Fibroblast of gingiva (primary cell): ENCODE results near the gene BAIAP2.

ENCODE experiments used
- DNase-seq: peaks from one replicate; pipeline ENCODE4 v3.0.0-alpha.2; 2011; ENCODE audit warnings: low read depth

BAIAP2 gene

DNA sequence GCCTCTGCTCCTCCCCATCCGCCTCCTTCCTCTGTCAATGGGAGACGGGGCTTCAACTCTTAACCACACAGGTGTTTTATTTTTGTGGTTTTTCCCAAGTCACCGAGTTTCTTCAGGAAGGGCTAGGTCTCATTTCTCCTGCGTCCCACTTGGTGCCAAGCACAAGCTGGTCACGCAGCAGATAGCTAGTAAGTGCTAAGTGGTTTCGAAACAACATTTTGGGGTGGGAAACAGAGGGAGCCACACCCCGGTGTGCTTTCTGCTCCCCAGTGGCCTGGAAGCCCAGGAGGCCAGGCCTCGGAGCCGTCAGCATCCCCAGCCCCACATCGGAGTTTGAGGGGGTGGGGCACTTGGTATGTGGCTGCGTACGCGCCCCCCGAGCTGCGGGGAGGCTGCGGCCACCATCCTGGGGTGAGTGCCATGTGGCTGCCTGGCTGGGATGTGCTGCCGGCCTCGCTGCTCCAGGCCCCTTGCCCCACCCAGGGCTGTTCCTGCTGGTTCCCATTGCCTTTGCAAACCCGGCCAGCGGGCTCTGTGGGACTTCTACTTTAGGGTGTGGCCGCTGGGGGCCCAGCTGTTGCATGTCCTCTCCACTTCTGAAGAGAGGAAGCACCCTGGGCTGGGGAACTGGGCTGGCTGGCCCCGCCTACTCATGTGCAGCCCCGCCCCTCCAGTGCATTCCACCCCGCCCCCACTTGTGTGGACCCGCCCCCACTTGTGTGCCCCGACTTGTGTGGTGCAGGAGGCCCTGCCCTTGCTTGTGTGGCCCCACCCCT is 55.6 kb downstream of the BAIAP2 start:
- DNase-seq = peak; percentile 18

DNA sequence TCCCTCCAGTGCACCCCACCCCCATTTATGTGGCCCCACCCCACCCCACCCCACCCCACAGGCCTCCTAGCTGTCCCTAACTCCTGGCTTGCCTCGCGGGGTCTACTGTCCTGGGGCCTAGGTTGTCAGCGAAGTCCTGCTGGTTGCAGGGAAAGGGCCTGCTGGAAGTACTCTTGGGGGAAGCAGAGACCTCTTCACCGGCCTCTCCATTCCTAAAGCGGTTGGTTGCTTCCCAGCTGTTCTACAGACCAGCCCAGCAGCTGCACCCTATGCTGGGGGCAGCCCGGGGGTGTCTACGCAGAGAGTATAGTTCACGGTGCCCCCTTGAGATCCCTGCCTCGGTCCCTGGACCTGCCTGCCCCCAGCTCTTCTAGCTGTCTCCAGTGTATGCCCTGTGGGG is 56.2 kb downstream of the BAIAP2 start:
- DNase-seq = no peak

DNA sequence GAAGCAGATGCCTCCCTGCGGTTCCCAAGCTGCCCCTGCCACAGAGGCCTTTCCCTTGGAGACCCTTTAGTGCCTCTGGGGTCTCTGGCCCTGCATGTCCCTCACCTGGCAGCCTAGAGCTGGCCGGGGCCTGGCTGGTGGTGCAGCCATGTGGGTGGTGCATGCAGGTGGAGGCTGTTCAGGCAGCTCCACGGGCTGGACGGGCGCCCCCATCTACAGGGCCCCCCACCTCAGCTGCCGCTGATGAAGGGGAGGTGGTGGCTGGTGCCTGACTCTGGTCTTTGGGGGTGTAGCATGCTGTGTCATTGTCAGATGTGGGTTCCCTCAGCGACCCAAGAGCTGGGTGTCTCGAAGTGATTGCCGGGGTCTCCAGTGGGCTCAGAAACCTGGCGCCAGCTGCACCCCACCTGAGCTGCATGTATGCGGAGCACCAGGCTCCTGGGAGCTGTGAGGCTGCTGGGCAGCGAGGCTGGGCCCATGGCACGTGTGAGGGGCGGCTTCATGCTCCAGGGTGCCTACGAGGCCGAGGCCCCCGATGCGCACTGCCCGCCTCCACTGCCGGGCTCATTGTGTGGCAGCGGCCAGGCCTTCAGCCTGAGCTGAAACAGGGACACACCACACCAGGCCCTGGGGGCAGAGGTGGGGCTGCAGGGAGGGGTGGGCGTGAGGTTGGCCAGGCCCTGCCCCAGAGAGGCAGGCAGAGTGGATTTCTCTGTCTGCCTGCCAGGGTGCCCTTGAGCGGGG is 57.0 kb downstream of the BAIAP2 start:
- no peak for DNase-seq

DNA sequence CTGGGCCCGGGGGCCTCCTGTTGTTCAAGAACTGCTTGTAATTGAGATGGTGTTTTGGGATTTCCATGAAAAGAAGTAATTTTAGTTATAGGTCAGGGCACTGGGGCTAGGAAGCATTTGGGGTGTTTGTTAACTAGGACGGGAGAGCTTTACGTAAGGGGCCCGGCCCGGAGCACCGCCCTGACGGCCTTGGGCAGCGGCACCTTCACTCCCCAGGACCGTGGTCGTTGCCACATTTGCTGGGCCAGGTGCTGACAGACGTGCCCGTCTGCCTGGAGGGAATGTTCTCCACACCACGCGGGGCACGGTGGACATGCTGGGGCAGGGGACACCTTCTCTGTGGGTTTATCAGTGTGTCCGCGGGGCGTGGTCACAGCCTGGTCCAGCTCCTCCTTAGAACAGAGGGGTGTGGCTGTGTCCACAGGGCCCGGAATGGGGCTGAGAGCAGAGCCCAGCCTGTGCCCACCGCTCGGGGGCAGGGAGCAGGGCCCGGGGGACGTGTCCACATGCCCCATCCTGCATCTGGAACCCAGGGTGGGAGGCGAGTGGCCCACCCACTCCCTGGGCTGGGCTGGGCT is 57.7 kb downstream of the BAIAP2 start:
- DNase-seq = no peak

DNA sequence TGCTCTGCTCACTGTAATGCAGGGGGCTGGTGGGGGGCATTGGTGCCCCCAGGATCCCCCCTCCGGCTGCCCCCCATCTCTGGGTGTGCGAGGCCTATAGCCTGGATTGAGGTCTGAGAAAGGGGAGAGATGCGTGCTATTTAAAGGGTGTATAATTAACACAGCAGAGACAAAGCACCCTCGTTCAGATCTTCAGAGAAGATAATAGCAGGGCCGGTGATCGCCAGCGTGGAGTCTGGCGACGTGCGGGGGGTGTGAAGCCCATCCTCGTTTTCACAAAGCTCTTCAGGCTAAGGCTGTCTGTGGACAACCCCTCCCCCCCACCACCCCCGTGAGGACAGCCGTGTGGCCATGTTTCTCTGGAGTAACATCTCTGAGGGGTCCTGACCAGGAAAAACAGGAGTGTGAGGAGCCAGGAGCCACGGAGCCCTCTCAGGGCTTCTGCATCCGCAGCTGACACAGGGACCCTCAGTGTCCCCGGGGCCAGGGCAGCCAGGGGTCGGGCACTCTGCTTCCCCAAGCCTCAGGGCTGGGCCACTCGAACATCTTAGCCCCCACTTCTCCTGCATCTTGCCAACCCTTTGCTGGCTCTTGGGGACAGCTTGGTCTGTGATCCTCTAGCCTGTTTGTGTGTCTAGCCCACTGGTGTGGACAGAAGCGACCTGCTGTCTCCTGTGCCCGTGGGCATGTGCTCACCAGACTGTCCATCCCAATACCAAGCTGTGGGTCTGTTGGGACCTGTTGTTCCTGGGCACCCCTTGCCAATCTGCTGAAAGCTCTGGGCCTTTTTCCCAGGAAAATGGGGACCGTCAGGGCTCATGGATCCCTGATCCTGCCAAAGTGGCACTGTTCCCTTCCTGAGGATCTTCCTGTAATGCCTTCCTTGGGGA is 58.9 kb downstream of the BAIAP2 start:
- no peak for DNase-seq

DNA sequence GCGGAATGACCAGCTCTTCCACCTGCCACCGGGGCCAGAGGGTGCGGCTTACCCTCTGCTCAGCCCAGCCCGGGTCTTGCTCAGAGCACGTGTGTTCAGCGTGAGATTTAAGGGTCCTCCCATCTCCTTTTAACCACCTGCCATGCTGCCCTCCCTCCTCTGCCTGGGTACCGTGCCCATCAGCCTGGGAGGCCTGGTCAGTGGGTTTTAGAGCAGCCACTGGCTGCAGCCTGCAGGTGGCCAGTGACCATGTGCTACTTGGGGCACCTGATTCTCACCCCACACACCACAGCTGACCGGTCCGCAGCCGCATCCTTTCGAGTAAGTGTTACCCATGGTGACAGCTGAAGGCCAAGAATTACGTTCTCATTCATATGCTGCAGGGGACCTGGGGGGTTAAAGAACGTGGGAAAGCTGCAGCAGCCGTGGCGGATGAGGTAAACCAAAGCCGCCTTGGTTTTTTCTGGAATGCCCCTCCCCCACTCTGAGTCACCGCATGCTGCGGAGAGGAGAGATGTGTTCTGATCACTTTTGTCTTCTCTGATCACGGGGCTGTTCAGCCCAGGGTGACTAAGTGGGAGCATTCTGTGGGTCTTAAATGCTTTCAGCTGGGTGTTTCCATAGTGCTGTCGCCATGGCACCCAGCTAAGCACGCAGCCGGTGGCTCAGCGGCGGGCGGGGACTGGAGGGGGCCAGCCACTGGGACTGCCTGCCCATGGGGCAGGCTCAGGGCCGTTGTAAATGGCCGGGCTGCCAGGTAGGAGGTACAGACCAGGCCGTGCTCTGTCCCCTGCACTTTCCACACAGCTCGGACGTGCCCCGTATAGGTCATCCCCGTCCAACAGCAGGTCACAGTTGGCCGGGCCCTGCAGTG is 59.8 kb downstream of the BAIAP2 start:
- peak; percentile 98 for DNase-seq

DNA sequence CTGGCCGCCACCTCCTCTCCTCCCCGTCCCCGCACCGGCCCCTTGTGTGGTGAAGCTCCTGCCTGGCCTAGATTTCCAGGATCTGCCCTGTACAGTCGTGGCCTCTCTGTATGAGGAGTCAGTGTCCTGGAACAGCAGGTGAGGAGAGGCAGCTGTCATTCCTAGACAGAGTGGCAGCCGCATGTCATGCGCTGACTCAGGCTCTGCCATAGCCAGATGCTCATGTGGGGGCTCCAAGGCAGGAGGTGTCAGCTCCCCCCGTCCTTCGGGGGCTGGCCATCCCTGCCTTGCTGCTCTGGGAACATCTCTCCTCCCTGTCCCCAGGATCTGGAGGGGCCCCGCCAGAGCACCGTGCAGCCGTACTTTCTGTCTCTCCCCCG is 60.4 kb downstream of the BAIAP2 start:
- DNase-seq = no peak

DNA sequence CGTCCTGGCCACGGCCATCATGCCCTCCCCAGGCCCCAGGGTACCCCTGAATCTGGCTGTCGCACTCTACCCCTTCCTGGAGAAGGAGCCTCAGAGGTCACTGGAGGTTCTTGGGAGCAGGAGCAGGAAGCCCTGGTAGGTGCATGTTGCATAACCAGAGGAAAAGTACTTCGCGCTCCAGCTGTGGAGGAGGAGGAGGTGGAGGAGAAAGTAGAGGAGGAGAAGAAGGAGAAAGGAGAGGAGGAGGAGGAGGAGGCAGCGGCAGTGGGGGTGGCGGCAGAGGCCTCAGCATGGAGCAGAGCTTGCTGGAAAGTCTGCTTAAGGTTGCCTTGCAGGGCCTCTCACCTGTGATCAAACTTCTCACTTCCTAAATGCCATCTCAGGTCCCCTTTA is 61.8 kb downstream of the BAIAP2 start:
- DNase-seq = no peak

DNA sequence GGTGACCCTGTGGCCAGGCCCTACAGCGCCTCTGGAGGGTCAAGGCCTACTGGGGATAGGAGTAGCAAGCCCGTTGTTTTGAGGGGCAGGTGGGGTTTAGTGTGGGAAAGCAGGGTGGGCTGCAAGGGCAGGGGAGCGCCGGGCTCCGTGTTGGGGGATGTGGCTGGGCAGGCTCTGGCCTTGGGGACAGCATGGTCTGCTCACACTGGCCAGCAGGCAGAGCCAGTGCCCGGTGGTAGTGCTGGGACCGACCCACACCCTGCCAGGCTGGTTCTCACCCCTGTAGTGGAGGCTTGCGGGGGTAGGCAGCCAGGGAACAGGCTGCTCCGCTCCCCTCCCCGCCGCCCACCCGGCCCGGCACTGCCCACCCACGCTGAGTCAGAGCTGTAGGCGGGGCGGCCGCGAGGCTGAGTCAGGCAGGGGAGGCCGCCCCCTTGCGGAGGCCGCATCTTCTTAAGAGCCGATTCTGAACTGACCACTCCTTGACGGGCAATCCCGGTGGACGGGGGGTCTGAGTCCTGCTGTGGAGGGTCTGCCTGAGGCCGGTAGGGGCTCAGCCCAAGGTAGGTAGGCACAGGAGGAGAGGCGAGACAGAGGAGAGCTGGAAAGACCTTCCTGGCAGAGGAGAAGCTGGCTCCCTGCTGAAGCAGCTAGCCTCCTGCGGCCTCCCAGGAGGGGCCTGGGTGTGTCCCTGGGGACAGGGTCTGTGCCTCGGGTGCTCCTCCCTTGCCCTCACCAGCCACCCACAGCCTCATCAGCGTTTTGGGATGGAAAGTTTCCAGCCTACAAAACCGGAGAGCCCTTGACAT is 62.4 kb downstream of the BAIAP2 start:
- DNase-seq = peak; percentile 72

DNA sequence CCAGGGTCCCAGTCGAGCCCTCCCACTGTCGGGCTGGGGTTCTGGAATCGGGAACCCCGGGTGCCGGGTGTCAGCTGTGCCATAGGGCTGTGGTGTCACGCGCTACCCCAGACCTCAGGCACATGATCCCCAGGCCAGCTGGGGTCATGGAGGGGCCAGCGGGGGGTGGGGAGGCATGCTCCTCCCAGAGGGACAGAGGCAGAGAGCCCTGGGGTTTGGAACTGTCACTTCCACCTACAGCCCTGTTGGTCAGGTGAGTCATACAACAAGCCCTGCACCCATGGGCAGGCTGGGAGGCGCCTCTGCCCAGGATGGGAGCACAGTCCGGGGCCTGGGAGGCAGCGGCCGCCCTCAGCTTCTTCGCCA is 63.0 kb downstream of the BAIAP2 start:
- DNase-seq = no peak

DNA sequence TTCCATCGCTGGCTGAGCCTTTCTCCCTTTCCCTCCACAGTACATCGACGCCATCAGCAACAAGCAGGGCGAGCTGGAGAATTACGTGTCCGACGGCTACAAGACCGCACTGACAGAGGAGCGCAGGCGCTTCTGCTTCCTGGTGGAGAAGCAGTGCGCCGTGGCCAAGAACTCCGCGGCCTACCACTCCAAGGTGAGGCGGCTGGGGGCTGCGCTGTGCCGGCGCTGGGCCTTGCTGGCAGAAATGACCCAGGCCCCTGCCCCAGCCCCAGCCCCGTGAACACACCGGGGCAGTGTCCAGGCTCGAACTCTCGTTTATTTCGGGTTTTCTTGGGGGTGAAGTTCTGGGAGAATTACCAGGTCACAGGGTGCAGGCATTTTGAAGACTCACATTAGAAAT is 64.9 kb downstream of the BAIAP2 start:
- DNase-seq = no peak

DNA sequence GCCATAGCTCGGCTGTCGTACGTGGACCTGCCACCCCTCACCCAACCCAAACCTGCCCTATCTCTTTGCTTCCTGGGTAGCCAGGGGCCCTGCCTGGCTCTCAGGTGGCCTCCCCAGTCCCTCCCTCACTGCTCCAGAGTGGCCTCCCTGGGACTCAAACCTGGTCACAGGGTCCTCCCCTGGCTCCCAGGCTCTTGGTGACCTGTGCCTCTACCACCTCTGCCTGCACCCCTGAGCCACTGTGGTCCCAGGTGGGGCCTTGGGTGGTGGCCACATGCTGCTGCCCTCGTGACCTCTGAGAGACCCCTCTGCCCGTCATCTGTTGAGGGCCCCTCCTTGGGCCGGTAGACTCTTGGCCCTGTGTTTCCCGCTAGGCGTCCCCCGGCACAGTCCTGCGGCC is 65.7 kb downstream of the BAIAP2 start:
- DNase-seq = no peak

DNA sequence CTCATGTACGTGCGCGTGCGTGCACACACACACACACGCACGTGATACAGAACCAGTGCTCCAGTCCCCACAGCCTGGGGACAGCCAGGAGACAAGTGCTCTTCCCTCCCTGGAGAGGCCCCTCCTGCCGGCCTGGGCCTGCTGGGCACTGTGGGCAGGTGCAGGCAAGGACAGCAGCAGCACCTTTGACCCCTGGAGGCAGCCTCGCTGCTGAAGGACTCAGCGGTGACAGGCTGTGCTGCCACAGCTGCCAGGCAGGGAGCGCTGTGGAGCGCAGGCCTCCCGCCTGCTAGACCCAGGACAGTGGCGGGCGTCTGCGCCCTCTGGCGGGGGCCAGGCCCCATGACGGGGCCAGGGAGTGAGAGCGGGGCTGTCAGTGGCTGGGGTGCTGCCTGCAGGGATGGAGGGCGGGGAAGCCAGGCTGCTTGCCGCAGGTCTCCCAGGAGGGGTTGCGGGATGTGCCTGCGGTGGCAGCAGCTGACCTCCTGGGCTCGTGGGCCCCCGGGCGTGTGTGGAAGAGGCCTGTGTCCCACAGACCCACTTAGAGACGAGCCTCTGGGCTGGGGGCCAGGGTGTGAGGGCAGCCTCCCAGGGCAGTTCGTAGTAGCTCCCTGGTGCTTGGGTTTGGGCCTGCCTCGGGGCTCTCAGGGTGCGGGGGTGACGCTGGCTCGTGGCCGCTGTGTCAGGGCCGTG is 66.8 kb downstream of the BAIAP2 start:
- peak; percentile 60 for DNase-seq

DNA sequence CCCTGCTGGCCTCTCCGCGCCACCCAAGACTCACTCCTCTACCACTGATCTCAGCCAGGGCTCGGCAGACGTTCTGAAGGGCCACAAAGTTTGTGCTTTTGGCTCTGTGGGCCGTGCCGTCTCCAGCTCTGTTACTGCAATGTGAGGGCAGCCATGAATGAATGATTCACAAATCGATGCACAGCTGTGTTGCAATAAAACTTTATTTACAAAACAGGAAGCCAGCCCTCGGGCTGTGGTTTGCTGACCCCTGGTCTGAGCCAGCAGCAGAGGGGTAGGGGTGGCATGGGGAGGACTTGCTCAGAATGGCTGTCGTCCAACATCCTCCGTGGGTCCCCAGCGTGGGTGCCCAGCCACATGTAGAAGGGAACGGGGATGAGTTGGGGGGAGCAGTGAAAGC is 67.4 kb downstream of the BAIAP2 start:
- DNase-seq = no peak

DNA sequence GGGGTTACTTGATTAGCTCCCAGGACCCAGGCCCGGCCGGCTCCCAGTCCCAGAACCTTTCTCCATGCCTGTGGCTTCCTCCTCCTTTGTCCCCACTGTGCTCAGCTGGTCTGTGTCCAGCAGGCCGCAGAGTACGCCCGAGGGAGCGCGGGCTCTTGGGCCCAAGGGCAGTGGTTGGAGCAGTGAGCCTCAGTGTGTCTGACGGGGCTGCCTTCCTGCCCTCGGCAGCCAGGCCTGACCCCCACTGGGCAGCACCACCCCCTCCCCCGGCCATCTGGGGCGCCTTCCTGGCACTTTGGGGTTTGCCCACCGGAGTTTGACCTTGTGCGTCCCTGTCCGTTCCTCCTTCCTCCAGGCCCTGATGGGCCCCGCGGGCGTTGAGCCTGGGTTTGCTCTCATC is 67.9 kb downstream of the BAIAP2 start:
- DNase-seq = no peak

DNA sequence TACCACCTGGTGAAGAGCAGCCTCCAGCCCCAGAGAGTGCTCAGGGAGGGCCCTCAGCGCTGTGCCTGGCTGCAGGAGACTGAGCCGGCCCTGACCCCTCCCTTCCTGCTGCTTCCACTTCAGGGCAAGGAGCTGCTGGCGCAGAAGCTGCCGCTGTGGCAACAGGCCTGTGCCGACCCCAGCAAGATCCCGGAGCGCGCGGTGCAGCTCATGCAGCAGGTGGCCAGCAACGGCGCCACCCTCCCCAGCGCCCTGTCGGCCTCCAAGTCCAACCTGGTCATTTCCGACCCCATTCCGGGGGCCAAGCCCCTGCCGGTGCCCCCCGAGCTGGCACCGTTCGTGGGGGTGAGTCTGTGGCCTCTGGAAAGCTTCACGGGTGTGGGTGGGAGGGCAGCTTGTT is 68.4 kb downstream of the BAIAP2 start:
- no peak for DNase-seq

DNA sequence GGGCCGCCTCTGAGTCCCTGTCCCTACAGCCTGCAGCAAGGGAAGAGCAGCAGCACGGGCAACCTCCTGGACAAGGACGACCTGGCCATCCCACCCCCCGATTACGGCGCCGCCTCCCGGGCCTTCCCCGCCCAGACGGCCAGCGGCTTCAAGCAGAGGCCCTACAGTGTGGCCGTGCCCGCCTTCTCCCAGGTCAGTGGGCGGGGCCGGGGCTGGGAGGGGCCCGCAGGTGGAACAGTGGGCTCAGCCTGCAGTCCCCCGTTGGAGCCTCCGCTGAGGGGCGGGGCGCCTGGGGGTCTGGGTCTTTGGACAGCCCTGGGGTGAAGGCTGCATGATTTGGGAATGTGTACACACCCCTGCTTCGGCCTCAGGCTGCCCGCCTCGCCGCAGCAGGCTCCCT is 71.8 kb downstream of the BAIAP2 start:
- DNase-seq = no peak

DNA sequence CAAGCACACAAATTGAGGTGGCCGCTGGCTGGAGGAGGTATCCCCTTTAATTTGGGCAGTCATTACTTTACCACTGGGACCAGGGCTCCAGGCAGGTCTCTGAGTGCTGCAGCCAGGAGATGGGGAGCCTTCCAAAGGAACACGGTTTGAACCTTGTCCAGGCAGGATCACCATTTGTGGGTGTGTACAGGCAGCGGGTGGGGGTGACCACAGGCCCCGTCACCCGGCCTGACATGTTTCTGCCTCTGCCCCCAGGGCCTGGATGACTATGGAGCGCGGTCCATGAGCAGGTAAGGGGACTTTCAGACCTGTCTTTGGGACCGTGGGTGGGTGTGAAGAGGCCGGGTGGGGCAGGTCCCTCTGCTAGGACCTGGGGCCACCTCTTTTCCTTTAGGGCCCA is 73.3 kb downstream of the BAIAP2 start:
- no peak for DNase-seq

DNA sequence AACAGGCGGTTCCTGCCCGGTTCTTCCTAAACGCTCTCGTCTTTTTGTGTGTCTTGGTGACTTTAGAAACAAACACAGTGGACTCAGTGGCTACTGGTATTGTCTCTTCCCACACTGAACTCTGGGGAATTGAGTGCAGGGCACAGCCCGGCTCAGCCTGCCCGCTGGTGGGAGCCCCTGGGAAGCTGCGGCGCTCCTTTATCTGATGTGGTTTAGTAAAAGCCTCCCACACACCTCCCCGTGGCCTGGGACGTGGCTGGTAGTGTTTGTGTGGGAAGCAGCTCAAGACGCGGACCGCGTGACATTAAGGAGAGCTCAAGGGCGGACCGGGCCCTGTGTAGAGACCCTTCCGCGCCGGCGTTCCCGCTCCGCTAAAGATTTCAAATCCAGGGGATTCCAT is 75.0 kb downstream of the BAIAP2 start:
- no peak for DNase-seq

DNA sequence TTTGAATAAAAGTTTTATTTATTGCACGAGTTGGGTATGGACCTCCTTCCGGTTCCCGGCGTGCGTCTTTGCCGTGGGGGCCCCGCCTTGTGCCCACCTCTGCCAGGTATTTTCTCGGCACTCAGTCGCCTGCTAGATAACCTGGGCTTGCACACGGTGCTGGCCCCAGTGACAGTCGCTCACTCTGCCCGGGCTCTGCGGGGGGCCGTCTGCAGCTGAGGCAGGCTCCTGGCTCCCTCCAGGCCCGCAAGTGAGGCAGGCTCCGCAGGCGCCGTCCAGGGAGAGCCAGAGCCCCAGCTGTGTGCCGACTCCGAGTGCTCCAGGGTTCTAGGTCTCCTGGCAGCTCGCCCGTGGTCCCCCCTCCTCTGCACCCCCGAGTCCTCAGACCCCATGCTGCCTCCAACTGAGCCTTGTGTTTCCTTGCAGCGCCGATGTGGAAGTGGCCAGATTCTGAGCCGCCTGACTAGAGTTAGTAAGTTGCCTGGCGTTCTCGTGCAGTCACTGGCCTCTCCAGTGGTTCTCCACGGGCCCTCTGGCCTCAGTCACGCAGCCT is 75.6 kb downstream of the BAIAP2 start:
- no peak for DNase-seq
